CD14-positive monocyte (primary cell): Measurements from ENCODE around the gene ODC1. TPM values are rescaled to one million over a fixed set of nuclear protein-coding genes. Genes with fewer than 3 reads are reported as not detected.

ENCODE experiments used
- DNase-seq, 3 donors: peaks; one replicate each; pipeline ENCODE4 v3.0.0-alpha.2; 2011 to 2022
- H2AFZ ChIP-seq: 2 replicates; pipeline ENCODE4 v1.6.0; 2012; ENCODE audit warnings: mild to moderate bottlenecking, low read depth, low read length, inconsistent platforms; ENCODE audit not compliant: insufficient read depth, poor library complexity, severe bottlenecking
- H3K27ac ChIP-seq, 2 donors: 1 replicate in 1 of 2; 2 replicates in 1 of 2; pipeline ENCODE4 v1.5.1; 2012 to 2013; ENCODE audit warnings: low read length in 2 of 2, control low read depth in 1 of 2, inconsistent platforms in 1 of 2, low read depth in 1 of 2, mild to moderate bottlenecking in 1 of 2
- H3K27me3 ChIP-seq, 2 donors: one replicate each; pipeline versions ENCODE4 v1.6.0 to v1.6.1; 2011 to 2013; ENCODE audit warnings: low read length in 2 of 2; ENCODE audit not compliant: control insufficient read depth in 2 of 2, insufficient read depth in 2 of 2
- H3K36me3 ChIP-seq, 2 donors: replicated peaks in 1 of 2; 1 replicate in 1 of 2; 2 replicates in 1 of 2; pipeline versions ENCODE4 v1.5.1 to v1.6.1; 2012 to 2013; ENCODE audit warnings: low read length in 2 of 2, control low read depth in 1 of 2, inconsistent platforms in 1 of 2, mild to moderate bottlenecking in 1 of 2; ENCODE audit not compliant: insufficient read depth in 2 of 2, control insufficient read depth in 1 of 2
- H3K4me1 ChIP-seq, 2 donors: 1 replicate in 1 of 2; 2 replicates in 1 of 2; pipeline versions ENCODE4 v1.5.1 to v1.6.1; 2012 to 2013; ENCODE audit warnings: low read length in 2 of 2, control low read depth in 1 of 2, inconsistent platforms in 1 of 2, mild to moderate bottlenecking in 1 of 2, moderate library complexity in 1 of 2; ENCODE audit not compliant: insufficient read depth in 2 of 2, control insufficient read depth in 1 of 2
- H3K4me2 ChIP-seq: replicated peaks from 2 replicates; pipeline ENCODE3; 2012; ENCODE audit warnings: low read length, moderate library complexity, mild to moderate bottlenecking; ENCODE audit not compliant: poor library complexity, severe bottlenecking; ENCODE audit errors: extremely low read depth
- H3K4me3 ChIP-seq, 3 experiments: fragments of 200-600 bp in 1 of 3; sonication (generic) in 1 of 3; replicated peaks in 1 of 3; 1 replicate in 2 of 3; 2 replicates in 1 of 3; pipeline ENCODE4 v1.5.1; 2011 to 2013; ENCODE audit warnings: low read length in 3 of 3, mild to moderate bottlenecking in 3 of 3, control low read depth in 2 of 3, low read depth in 2 of 3, inconsistent platforms in 1 of 3, moderate library complexity in 1 of 3
- H3K79me2 ChIP-seq: 2 replicates; pipeline ENCODE4 v1.6.0; 2012; ENCODE audit warnings: mild to moderate bottlenecking, control low read depth, inconsistent platforms, low read length, moderate library complexity; ENCODE audit not compliant: insufficient read depth
- H3K9ac ChIP-seq: 2 replicates; pipeline ENCODE4 v1.6.0; 2017; ENCODE audit warnings: low read length, mild to moderate bottlenecking; ENCODE audit not compliant: insufficient read depth, poor library complexity, severe bottlenecking
- H3K9me3 ChIP-seq, 2 donors: replicated peaks in 1 of 2; 1 replicate in 1 of 2; 2 replicates in 1 of 2; pipeline versions ENCODE4 v1.5.1 to v1.6.1; 2012 to 2013; ENCODE audit warnings: low read length in 2 of 2, control low read depth in 1 of 2; ENCODE audit not compliant: control insufficient read depth in 1 of 2, insufficient read depth in 1 of 2
- H4K20me1 ChIP-seq: 2 replicates; pipeline ENCODE4 v1.6.0; 2012; ENCODE audit warnings: mild to moderate bottlenecking, low read length, control low read depth, moderate library complexity; ENCODE audit not compliant: insufficient read depth
- H3K27ac Mint-ChIP-seq, 7 donors: one replicate each; pipeline ENCODE4 v1.8.0; 2020; ENCODE audit warnings: mild to moderate bottlenecking in 7 of 7, mixed read lengths in 7 of 7, moderate library complexity in 6 of 7, inconsistent platforms in 2 of 7
- H3K27me3 Mint-ChIP-seq, 3 donors: one replicate each; pipeline ENCODE4 v1.8.0; 2021 to 2022; ENCODE audit warnings: low read depth in 3 of 3, mild to moderate bottlenecking in 3 of 3, mixed read lengths in 3 of 3, moderate library complexity in 3 of 3, inconsistent platforms in 1 of 3
- H3K36me3 Mint-ChIP-seq, 2 donors: one replicate each; pipeline ENCODE4 v1.8.0; 2020; ENCODE audit warnings: mixed read lengths in 2 of 2, inconsistent platforms in 1 of 2, mild to moderate bottlenecking in 1 of 2
- H3K4me1 Mint-ChIP-seq: one replicate; pipeline ENCODE4 v1.8.0; 2020; ENCODE audit warnings: mild to moderate bottlenecking, mixed read lengths
- H3K4me3 Mint-ChIP-seq, 2 donors: one replicate each; pipeline ENCODE4 v1.8.0; 2020; ENCODE audit warnings: mild to moderate bottlenecking in 2 of 2, mixed read lengths in 2 of 2, moderate library complexity in 1 of 2
- H3K9me3 Mint-ChIP-seq, 7 donors: one replicate each; pipeline ENCODE4 v1.8.0; 2020 to 2022; ENCODE audit warnings: mixed read lengths in 7 of 7, mild to moderate bottlenecking in 6 of 7, moderate library complexity in 6 of 7, inconsistent platforms in 2 of 7
- WGBS: methylation state at CpG from one replicate; pipeline ENCODE4 v1.1.5; 2013; ENCODE audit warnings: missing lambda C conversion rate; ENCODE audit not compliant: insufficient coverage; 5-methylcytosine and 5-hydroxymethylcytosine counted together
- intact Hi-C, 2 donors: fragments of 100-400 bp; cut with micrococcal nuclease; formaldehyde crosslinking; loops; one replicate each; pipeline versions ENCODE4 v1.15.0 to v1.15.1; 2023
- polyA plus RNA-seq, 3 donors: library from polyadenylated mRNA; depleted of rRNA in 1 of 3; unstranded in 2 of 3; stranded (reverse) in 1 of 3; fragments of 300-500 nt in 2 of 3; fragments of >200 nt in 1 of 3; fragmentation: Illumina TruSeq in 2 of 3; gene quantifications; 1 replicate in 2 of 3; 2 replicates in 1 of 3; pipeline ENCODE4 v1.2.3, GENCODE V29; 2012 to 2021
- TF ChIP-seq, protein P1 (sequence below): fragments of 200-600 bp; IDR thresholded peaks from one replicate; pipeline ENCODE4 v1.8.0; 2022; ENCODE audit warnings: antibody characterized with exemption, mild to moderate bottlenecking

The ODC1 gene
- polyA plus RNA-seq, 3 donors = 22.7 to 27.3 (median 23.6) TPM

DNA sequence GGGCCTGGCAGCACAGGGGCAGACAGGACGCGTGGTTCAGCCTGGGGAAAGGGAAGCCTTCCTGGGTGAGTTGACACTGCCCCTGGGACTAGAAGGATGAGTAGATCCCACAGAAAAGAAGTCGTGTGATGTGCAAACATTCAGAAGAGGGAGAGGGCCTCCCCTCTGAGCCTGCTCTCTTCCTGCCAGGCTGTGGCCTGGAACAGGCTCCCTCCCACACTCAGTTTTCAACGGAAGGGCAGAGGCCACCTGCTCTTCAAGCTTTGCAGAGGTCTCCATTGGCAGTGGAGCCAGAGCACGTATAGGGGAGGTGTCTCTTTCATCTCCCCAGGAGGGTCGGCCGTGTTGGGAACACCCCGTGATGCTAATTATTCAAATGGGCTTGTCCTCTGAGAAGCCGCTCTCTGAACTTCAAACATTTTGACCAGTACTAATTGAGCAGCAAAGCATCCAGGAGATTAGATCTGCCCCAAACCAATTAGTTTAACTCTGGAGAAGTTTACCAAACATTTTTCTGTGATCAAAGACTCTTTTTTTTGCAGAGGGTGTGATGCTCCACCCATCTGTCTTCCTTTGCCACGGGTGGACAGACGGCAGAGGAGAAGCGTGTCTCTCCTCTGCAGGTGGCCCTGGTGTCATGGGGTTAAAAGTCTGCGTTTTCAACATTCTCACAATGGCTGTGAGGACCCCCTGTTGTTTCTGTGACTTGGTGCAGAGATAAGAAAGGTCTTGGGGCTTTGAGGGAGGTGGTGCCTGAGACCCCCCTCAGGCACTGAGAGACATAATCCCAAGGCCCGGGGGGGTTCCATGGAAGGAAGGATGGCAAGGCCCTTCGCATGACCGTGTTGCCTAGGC, 29.5 kb upstream of the ODC1 start:
- Histone ChIP-seq H3K27ac (no peak overlapping the region), H3K4me1 (no peaks in the 10 kb centered on the region), H3K9me3 (no peaks in the 10 kb centered on the region), H3K4me2 (no peak overlapping the region), H3K9ac (no peak overlapping the region), H2AFZ (no peak overlapping the region), H3K4me3 (no peak overlapping the region), H3K36me3 (no peaks in the 10 kb centered on the region), H4K20me1 (no peaks in the 10 kb centered on the region), H3K27me3 (no peaks in the 10 kb centered on the region), H3K79me2 (no peaks in the 10 kb centered on the region)
- H3K4me3 Mint-ChIP-seq = no peak overlapping the region
- intact Hi-C loops = no loop called here
- no peak overlapping the region for H3K27ac Mint-ChIP-seq
- DNase-seq = no peak
- no peaks in the 10 kb centered on the region for H3K4me1 Mint-ChIP-seq
- H3K27me3 Mint-ChIP-seq = peaks cover 6 to 12% (median 10%) of the 10 kb centered on the region in 3 donors
- H3K9me3 Mint-ChIP-seq = no peaks in the 10 kb centered on the region
- 60% methylated on average over 9 of the region's 16 CpGs for WGBS
- TF ChIP-seq, protein P1, sequence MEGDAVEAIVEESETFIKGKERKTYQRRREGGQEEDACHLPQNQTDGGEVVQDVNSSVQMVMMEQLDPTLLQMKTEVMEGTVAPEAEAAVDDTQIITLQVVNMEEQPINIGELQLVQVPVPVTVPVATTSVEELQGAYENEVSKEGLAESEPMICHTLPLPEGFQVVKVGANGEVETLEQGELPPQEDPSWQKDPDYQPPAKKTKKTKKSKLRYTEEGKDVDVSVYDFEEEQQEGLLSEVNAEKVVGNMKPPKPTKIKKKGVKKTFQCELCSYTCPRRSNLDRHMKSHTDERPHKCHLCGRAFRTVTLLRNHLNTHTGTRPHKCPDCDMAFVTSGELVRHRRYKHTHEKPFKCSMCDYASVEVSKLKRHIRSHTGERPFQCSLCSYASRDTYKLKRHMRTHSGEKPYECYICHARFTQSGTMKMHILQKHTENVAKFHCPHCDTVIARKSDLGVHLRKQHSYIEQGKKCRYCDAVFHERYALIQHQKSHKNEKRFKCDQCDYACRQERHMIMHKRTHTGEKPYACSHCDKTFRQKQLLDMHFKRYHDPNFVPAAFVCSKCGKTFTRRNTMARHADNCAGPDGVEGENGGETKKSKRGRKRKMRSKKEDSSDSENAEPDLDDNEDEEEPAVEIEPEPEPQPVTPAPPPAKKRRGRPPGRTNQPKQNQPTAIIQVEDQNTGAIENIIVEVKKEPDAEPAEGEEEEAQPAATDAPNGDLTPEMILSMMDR = no peak
- H3K36me3 Mint-ChIP-seq = no peaks in the 10 kb centered on the region

DNA sequence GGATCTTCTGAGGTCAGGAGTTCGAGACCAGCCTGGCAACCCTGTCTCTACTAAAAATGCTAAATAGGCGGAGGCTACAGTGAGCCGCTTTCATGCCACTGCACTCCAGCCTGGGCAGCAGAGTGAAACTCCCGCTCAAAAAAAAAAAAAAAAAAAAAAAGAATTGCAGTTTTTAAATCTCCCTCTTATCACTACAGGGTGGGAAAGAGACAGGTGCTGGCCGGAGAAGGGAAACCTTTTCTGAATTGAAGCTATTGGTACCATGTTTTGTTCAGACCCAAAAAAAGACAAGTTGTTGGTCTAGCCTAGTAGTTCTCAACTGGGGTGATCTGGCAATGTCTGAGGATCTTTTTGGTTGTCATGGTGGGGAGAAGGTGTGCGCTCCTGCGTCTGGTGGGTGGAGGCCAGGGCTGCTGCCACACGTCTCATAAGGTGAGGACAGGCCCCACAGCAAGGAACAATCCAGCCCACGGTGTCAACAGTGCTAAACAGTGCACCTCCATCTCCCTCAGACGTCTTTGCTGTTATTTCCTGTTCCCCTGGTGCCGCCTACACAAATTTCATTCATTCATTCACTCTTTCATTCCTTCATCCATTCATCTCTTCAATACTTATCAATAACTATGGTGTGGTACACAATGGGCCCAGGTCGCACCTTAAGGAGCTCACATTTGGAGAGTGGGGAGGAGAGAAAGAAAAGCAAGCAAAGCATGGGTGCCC, 28.8 kb upstream of the ODC1 start:
- H3K4me3 Mint-ChIP-seq = no peak overlapping the region
- intact Hi-C loops = no loop called here
- no peak overlapping the region for H3K4me3 ChIP-seq
- H3K4me2 ChIP-seq = no peak overlapping the region
- H3K27ac Mint-ChIP-seq = no peak overlapping the region
- no peak overlapping the region for H3K27ac ChIP-seq
- no peaks in the 10 kb centered on the region for H3K36me3 ChIP-seq
- TF ChIP-seq, protein P1 = no peak
- no peaks in the 10 kb centered on the region for H4K20me1 ChIP-seq
- no peak overlapping the region for H2AFZ ChIP-seq
- H3K27me3 Mint-ChIP-seq = peaks cover 6 to 11% (median 8%) of the 10 kb centered on the region in 3 donors
- no peak for DNase-seq
- H3K9me3 Mint-ChIP-seq = no peaks in the 10 kb centered on the region
- H3K4me1 Mint-ChIP-seq = no peaks in the 10 kb centered on the region
- no peaks in the 10 kb centered on the region for H3K4me1 ChIP-seq
- H3K27me3 ChIP-seq = no peaks in the 10 kb centered on the region
- no peaks in the 10 kb centered on the region for H3K79me2 ChIP-seq
- H3K9ac ChIP-seq = no peak overlapping the region
- no peaks in the 10 kb centered on the region for H3K36me3 Mint-ChIP-seq
- H3K9me3 ChIP-seq = no peaks in the 10 kb centered on the region
- WGBS = 76% methylated on average over 3 of the region's 12 CpGs
